Chondrocyte (in vitro differentiated cells): ENCODE data around the gene DTNBP1. TPM values are rescaled to one million over a fixed set of nuclear protein-coding genes. Genes with fewer than 3 reads are reported as not detected.

Source experiments
- DNase-seq: peaks from one replicate; pipeline ENCODE4 v3.0.0; 2021; ENCODE audit warnings: mixed read lengths, low spot score
- H3K27ac Mint-ChIP-seq: one replicate; pipeline ENCODE4 v1.8.0; 2021; ENCODE audit warnings: mild to moderate bottlenecking, moderate library complexity, mixed read lengths; ENCODE audit not compliant: unreplicated experiment
- H3K27me3 Mint-ChIP-seq: 2 replicates; pipeline ENCODE4 v1.8.0; 2021; ENCODE audit warnings: low read depth, mixed read lengths
- H3K36me3 Mint-ChIP-seq: 2 replicates; pipeline ENCODE4 v1.8.0; 2021; ENCODE audit warnings: low read depth, mixed read lengths
- H3K4me1 Mint-ChIP-seq: 2 replicates; pipeline ENCODE4 v1.8.0; 2021; ENCODE audit warnings: low read depth, mild to moderate bottlenecking, mixed read lengths
- H3K4me3 Mint-ChIP-seq: one replicate; pipeline ENCODE4 v1.8.0; 2021; ENCODE audit warnings: mild to moderate bottlenecking, moderate library complexity, mixed read lengths; ENCODE audit not compliant: unreplicated experiment
- H3K9me3 Mint-ChIP-seq: 2 replicates; pipeline ENCODE4 v1.8.0; 2021; ENCODE audit warnings: low read depth, mixed read lengths
- total RNA-seq: library from RNA; stranded (reverse); gene quantifications from 3 replicates; pipeline ENCODE4 v1.2.1, GENCODE V29; 2021
- TF ChIP-seq, protein P1 (sequence below): fragments of 200-600 bp; sonication (generic); IDR thresholded peaks from 2 replicates; pipeline ENCODE4 v1.5.0; 2021; ENCODE audit warnings: antibody characterized with exemption, mild to moderate bottlenecking, moderate library complexity

Gene DTNBP1
- total RNA-seq, 1 donor from 2014 or later: 18.0 TPM

DNA sequence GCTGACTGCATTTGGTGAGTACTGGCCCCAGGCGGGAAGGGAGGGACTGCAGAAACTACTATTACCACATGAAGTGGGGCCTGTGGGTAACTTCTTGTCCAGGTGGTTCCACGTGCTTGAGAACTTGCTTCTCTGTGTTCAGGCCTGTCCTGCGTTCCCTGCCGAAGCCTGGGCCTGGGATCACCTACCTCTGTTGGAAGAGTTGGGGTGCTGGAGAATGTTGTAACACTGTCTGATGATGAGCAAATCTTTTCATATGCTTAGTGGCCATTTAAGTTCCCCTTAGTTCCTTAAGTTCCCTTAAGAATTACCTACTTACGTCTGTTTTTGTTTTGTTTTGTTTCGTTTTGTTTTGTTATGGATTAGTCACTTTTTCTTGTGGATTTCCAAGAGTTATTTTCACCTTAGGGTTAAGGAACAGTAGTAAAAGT, 154.4 kb downstream of the DTNBP1 start:
- H3K36me3 Mint-ChIP-seq: peaks cover 17% of the 10 kb centered on the region
- no peak overlapping the region for H3K27ac Mint-ChIP-seq
- no peak for DNase-seq
- H3K4me3 Mint-ChIP-seq: no peak overlapping the region
- peaks cover 20% of the 10 kb centered on the region for H3K4me1 Mint-ChIP-seq
- H3K27me3 Mint-ChIP-seq: no peaks in the 10 kb centered on the region
- no peaks in the 10 kb centered on the region for H3K9me3 Mint-ChIP-seq
- TF ChIP-seq, protein P1, sequence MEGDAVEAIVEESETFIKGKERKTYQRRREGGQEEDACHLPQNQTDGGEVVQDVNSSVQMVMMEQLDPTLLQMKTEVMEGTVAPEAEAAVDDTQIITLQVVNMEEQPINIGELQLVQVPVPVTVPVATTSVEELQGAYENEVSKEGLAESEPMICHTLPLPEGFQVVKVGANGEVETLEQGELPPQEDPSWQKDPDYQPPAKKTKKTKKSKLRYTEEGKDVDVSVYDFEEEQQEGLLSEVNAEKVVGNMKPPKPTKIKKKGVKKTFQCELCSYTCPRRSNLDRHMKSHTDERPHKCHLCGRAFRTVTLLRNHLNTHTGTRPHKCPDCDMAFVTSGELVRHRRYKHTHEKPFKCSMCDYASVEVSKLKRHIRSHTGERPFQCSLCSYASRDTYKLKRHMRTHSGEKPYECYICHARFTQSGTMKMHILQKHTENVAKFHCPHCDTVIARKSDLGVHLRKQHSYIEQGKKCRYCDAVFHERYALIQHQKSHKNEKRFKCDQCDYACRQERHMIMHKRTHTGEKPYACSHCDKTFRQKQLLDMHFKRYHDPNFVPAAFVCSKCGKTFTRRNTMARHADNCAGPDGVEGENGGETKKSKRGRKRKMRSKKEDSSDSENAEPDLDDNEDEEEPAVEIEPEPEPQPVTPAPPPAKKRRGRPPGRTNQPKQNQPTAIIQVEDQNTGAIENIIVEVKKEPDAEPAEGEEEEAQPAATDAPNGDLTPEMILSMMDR: no peak

DNA sequence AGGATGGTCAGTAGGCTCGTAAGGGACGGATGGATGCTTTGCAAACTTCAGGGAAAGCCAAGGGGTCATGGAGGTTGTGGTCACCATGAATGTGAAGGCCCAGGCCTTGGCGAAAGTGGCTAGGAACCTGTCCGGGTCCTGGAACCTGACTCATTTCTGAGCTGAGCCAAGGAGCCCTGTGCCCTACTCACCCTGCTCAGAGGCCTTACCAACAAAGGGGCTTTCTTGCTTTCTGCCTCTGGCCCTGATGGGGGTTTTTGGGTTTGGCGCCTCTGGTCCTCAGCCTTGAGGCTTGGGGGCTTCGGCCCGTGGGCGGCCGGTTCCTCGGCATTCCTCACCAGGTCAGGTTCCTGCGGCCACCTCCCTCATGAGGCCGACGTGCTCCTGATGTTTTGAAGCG, 155.1 kb downstream of the DTNBP1 start:
- Mint-ChIP-seq H3K27me3 (no peaks in the 10 kb centered on the region), H3K4me3 (no peak overlapping the region), H3K4me1 (peaks cover 24% of the 10 kb centered on the region), H3K27ac (no peak overlapping the region), H3K9me3 (no peaks in the 10 kb centered on the region), H3K36me3 (peaks cover 17% of the 10 kb centered on the region)
- TF ChIP-seq, protein P1: no peak
- no peak for DNase-seq

DNA sequence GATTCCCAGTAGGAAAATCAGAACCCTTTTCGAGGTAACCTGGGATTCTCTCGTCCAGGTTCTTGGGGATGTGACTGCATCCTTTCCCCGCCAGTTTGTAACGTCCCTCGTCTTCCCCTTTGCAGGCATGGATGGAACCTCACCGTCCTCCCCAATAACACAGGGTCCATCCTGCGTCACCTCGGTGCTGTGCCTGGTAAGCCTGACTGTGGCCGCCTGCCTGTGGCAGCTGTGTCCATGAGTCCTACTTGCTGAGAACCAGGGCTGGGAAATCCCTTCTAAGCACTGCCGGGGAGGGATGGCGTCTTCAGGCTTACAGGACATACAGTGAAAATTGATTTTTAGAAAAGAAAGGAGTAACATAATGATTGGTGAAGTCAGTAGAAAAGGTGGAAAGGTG, 155.6 kb downstream of the DTNBP1 start:
- Mint-ChIP-seq H3K4me3 (no peak overlapping the region), H3K36me3 (peaks cover 16% of the 10 kb centered on the region), H3K27me3 (no peaks in the 10 kb centered on the region), H3K4me1 (peaks cover 29% of the 10 kb centered on the region), H3K27ac (no peak overlapping the region), H3K9me3 (no peaks in the 10 kb centered on the region)
- TF ChIP-seq, protein P1: no peak
- DNase-seq: no peak

DNA sequence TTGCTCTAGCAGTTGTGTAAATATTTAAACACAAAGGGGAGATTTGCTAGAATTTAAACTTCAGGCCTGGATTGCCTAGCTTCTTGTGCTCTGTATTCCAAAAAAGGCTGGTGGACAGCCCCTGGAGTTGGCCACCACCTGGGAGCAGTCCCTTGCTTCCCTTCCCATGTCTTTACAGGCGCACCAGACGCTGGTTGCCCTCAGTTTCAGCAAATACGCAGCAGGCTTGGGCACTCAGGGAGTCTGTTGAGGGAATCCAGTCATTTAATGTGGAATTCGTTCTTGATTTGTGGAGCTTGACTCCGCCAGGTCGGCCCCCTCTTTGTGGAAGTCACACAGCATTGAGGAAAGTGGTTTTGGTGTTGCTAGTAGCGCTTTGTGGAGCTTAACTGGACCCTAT, 156.8 kb downstream of the DTNBP1 start:
- H3K27me3 Mint-ChIP-seq: no peaks in the 10 kb centered on the region
- TF ChIP-seq, protein P1: no peak
- H3K4me1 Mint-ChIP-seq: peaks cover 41% of the 10 kb centered on the region
- no peak overlapping the region for H3K4me3 Mint-ChIP-seq
- peaks cover 17% of the 10 kb centered on the region for H3K36me3 Mint-ChIP-seq
- H3K27ac Mint-ChIP-seq: no peak overlapping the region
- peak; percentile 33 for DNase-seq
- no peaks in the 10 kb centered on the region for H3K9me3 Mint-ChIP-seq

DNA sequence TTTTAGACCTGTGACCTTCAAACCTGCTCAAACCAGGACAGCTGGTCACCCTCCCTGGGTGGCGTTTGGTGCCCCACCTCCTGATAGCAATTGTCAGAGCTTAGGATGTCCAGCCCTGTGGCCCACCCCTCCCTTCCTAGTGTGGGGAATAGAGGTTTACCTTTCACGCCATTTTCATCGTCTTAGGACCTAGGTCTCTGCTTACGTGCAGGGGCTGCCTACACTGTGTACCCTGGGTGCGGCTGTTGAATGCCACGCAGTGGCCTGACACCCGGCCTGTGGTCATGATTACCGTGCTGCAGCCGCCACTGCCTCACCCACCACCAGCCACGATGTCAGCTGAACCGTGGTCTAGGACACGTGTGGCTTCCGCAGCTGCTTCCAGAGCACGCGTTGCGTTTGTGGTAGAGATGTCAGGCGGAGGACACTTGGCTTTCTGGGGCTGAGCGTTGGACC, 157.3 kb downstream of the DTNBP1 start:
- peaks cover 19% of the 10 kb centered on the region for H3K36me3 Mint-ChIP-seq
- no peaks in the 10 kb centered on the region for H3K27me3 Mint-ChIP-seq
- H3K9me3 Mint-ChIP-seq: no peaks in the 10 kb centered on the region
- TF ChIP-seq, protein P1: no peak
- H3K4me3 Mint-ChIP-seq: peak overlapping the region; percentile 64
- peak; percentile 66 for DNase-seq
- peak overlapping the region; percentile 92 for H3K27ac Mint-ChIP-seq
- H3K4me1 Mint-ChIP-seq: peaks cover 42% of the 10 kb centered on the region
